ENCODE results near the gene NOS1AP.

DNA sequence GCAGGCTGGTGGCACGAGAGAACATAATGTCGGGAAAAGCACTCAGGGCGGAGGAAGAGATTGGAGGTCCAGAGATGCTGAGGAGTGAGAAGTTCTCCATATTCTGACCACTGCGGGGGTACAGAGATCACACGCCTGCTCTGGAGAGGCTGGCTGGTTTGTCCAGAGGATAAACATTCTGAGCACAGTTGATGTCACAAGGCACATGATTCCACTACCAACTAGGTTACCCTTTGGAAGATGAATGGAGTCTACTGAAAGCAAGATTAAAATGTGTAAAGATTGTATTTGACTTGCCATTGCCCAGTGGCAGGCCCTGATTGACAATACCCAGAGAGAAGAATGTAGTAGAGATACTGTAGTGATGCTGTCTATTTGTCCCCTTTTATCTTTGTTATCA is 307.2 kb downstream of the NOS1AP start, which contains the start of gene SPATA46:
- TF ChIP-seq, protein P1, sequence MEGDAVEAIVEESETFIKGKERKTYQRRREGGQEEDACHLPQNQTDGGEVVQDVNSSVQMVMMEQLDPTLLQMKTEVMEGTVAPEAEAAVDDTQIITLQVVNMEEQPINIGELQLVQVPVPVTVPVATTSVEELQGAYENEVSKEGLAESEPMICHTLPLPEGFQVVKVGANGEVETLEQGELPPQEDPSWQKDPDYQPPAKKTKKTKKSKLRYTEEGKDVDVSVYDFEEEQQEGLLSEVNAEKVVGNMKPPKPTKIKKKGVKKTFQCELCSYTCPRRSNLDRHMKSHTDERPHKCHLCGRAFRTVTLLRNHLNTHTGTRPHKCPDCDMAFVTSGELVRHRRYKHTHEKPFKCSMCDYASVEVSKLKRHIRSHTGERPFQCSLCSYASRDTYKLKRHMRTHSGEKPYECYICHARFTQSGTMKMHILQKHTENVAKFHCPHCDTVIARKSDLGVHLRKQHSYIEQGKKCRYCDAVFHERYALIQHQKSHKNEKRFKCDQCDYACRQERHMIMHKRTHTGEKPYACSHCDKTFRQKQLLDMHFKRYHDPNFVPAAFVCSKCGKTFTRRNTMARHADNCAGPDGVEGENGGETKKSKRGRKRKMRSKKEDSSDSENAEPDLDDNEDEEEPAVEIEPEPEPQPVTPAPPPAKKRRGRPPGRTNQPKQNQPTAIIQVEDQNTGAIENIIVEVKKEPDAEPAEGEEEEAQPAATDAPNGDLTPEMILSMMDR (IDR thresholded peaks at IDR 0.05; ENCODE audit: low read depth, low read length) = no peak
- no peak for TF ChIP-seq POLR2A (IDR thresholded peaks at IDR 0.05; ENCODE audit: extremely low read depth, insufficient read length)
